Keratinocyte (primary cell): ENCODE results near the gene JUP.

ENCODE experiments used
- CTCF ChIP-seq, 3 experiments: IDR thresholded peaks in 1 of 3; conservative IDR thresholded peaks in 1 of 3; optimal IDR thresholded peaks in 1 of 3; 2 replicates in 2 of 3; 3 replicates in 1 of 3; pipeline versions ENCODE3 to v1.5.1; 2011; ENCODE audit warnings: low read length in 3 of 3, mild to moderate bottlenecking in 3 of 3, moderate library complexity in 2 of 3, control low read depth in 1 of 3, inconsistent platforms in 1 of 3; ENCODE audit not compliant: insufficient read depth in 2 of 3; ENCODE audit errors: extremely low read depth in 1 of 3
- EZH2 ChIP-seq: IDR thresholded peaks from one replicate; pipeline ENCODE4 v1.6.1; 2012; ENCODE audit warnings: inconsistent platforms, mild to moderate bottlenecking, low read length, moderate library complexity

GRCh38 chr17:41799366-41799765 lies 12.9 kb upstream of the JUP start:
- TF ChIP-seq CTCF (optimal IDR thresholded peaks at IDR 0.05 in 1 of 3, IDR thresholded peaks at IDR 0.05 in 1 of 3, conservative IDR thresholded peaks at IDR 0.05 in 1 of 3; ENCODE audit: extremely low read depth in 1 of 3, insufficient read depth in 2 of 3, low read length in 3 of 3) (no peak), EZH2 (no peak)
